Hepatocyte (in vitro differentiated cells): ENCODE data around the gene CCDC93.

Experiments used
- CTCF ChIP-seq: fragments of 200-600 bp; sonication (generic); IDR thresholded peaks from 2 replicates; pipeline ENCODE4 v1.5.1; 2016; ENCODE audit warnings: antibody characterized with exemption, mild to moderate bottlenecking; ENCODE audit not compliant: poor library complexity
- EZH2 ChIP-seq: fragments of 200-600 bp; sonication (generic); IDR thresholded peaks from 2 replicates; pipeline ENCODE4 v1.6.1; 2016; ENCODE audit warnings: antibody characterized with exemption, mild to moderate bottlenecking, borderline replicate concordance
- EZH2phosphoT487 ChIP-seq: fragments of 200-600 bp; sonication (generic); IDR thresholded peaks from one replicate; pipeline ENCODE4 v1.6.1; 2018; ENCODE audit warnings: antibody characterized with exemption, mild to moderate bottlenecking, low read depth, moderate library complexity; ENCODE audit not compliant: unreplicated experiment, severe bottlenecking

GRCh38 chr2:118045286-118045685 lies 31.4 kb upstream of the CCDC93 start:
- no peak for TF ChIP-seq CTCF
- no peak for TF ChIP-seq EZH2phosphoT487
- no peak for TF ChIP-seq EZH2
